ENCODE measurements around the gene MEGF11. TPM values are rescaled to one million over a fixed set of nuclear protein-coding genes. Genes with fewer than 3 reads are reported as not detected.

MEGF11 gene
- total and polyA plus RNA-seq, 9 donors, result 0.04 to 11.4 (median 0.40) TPM; not detected in 2

- Histone ChIP-seq H3K4me1 (ENCODE audit: insufficient read depth) (peaks cover 3% of the 10 kb centered on the region), H3K4me3 (no peak overlapping the region), H3K27me3 (no peaks in the 10 kb centered on the region), H3K9me3 (no peaks in the 10 kb centered on the region), H3K27ac (no peak overlapping the region), H3K36me3 (no peaks in the 10 kb centered on the region)
- intact Hi-C loops (cut with DNase I), result no loop called here
- TF ChIP-seq EP300 (IDR thresholded peaks at IDR 0.05) (no peak), POLR2A (IDR thresholded peaks at IDR 0.05) (no peak)
- TF ChIP-seq, protein P1, sequence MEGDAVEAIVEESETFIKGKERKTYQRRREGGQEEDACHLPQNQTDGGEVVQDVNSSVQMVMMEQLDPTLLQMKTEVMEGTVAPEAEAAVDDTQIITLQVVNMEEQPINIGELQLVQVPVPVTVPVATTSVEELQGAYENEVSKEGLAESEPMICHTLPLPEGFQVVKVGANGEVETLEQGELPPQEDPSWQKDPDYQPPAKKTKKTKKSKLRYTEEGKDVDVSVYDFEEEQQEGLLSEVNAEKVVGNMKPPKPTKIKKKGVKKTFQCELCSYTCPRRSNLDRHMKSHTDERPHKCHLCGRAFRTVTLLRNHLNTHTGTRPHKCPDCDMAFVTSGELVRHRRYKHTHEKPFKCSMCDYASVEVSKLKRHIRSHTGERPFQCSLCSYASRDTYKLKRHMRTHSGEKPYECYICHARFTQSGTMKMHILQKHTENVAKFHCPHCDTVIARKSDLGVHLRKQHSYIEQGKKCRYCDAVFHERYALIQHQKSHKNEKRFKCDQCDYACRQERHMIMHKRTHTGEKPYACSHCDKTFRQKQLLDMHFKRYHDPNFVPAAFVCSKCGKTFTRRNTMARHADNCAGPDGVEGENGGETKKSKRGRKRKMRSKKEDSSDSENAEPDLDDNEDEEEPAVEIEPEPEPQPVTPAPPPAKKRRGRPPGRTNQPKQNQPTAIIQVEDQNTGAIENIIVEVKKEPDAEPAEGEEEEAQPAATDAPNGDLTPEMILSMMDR (IDR thresholded peaks at IDR 0.05), result no peak
- 81 to 83% (median 81%) methylated on average over 7 of the region's 7 CpGs for WGBS, 3 donors
- DNase-seq, result no peak
These were observed 124.0 kb downstream of the MEGF11 start for GRCh38 chr15:66129586-66129985.

DNA sequence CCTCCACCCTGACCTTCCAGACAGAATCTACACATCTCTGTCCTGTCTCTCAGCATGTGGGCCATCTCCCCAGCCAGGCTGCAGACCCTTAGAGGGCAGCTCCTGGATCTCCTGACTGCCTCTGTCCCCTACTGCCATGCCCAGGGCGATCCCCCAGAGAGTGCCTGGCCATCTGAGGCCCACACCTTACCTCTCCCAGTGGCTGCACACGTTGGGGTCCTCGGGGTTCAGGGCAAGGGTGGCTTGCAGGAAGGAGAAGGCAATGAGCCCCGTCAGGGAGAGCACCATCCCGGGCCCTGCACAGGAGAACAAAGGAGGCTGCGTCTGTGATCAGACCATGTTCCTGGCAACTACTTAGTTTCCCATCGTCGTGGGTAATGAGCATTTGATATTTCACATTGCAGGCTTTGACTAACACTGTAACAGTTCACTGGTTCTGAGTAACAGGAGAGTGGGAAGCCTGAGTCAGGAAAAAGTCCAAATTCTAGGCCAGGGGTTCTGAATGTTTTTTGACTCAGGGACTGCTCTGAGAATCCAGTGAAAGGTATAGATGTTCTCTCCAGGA, 125.4 kb downstream of the MEGF11 start:
- H3K9me3 ChIP-seq, result no peaks in the 10 kb centered on the region
- DNase-seq, result no peak
- TF ChIP-seq, protein P1 (IDR thresholded peaks at IDR 0.05), result no peak
- TF ChIP-seq EP300 (IDR thresholded peaks at IDR 0.05) (no peak), POLR2A (IDR thresholded peaks at IDR 0.05) (no peak)
- H3K36me3 ChIP-seq, result no peaks in the 10 kb centered on the region
- no peak overlapping the region for H3K27ac ChIP-seq
- H3K4me3 ChIP-seq, result no peak overlapping the region
- peaks cover 3% of the 10 kb centered on the region for H3K4me1 ChIP-seq (ENCODE audit: insufficient read depth)
- H3K27me3 ChIP-seq, result no peaks in the 10 kb centered on the region
- intact Hi-C loops (cut with DNase I), result no loop called here
- 72 to 79% (median 79%) methylated on average over 8 of the region's 8 CpGs for WGBS, 3 donors

GRCh38 chr15:66126456-66126855, 127.1 kb downstream of the MEGF11 start:
- H3K27me3 ChIP-seq, result no peaks in the 10 kb centered on the region

DNA sequence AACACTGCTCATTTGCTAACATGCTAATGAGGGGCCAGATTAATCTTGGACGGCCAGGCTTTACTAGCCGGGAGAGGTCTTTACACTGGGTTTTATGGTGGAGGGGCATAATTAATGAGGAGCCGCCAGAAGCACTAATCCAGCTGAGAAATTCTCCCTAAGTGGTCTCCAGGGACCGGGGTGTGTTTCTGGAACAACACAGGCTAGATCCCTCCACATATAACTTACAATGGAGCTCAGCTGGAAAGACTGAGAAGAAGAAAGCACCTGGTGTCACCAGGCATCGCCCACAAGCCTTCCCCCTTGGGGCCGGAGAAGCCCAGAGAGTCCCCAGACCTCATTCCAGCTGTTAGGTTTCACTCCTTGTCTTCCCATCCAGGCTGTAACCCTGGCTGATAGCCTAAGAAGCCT, 127.5 kb downstream of the MEGF11 start:
- Histone ChIP-seq H3K27ac (no peak overlapping the region), H3K4me1 (ENCODE audit: insufficient read depth) (no peaks in the 10 kb centered on the region), H3K4me3 (no peak overlapping the region), H3K9me3 (no peaks in the 10 kb centered on the region), H3K27me3 (no peaks in the 10 kb centered on the region), H3K36me3 (no peaks in the 10 kb centered on the region)
- intact Hi-C loops (cut with DNase I), result no loop called here
- no peak for DNase-seq
- WGBS, 3 donors, result 43 to 68% (median 53%) methylated on average over 6 of the region's 6 CpGs
- TF ChIP-seq EP300 (IDR thresholded peaks at IDR 0.05) (no peak), POLR2A (IDR thresholded peaks at IDR 0.05) (no peak)
- TF ChIP-seq, protein P1 (IDR thresholded peaks at IDR 0.05), result no peak

More at GRCh38 chr15:66126456-66126855, 127.1 kb downstream of the MEGF11 start:
- H3K36me3 ChIP-seq, result no peaks in the 10 kb centered on the region
- intact Hi-C loops (cut with DNase I), result no loop called here
- H3K4me3 ChIP-seq, result no peak overlapping the region
- no peaks in the 10 kb centered on the region for H3K9me3 ChIP-seq
- WGBS, 3 donors, result 33 to 45% (median 41%) methylated on average over 5 of the region's 5 CpGs
- H3K27ac ChIP-seq, result no peak overlapping the region
- DNase-seq, result no peak
- H3K4me1 ChIP-seq (ENCODE audit: insufficient read depth), result no peaks in the 10 kb centered on the region
- no peak for TF ChIP-seq POLR2A (IDR thresholded peaks at IDR 0.05)
- TF ChIP-seq, protein P1 (IDR thresholded peaks at IDR 0.05), result no peak
- TF ChIP-seq EP300 (IDR thresholded peaks at IDR 0.05), result no peak
